Endothelial cell of hepatic sinusoid (primary cell): ENCODE results near the gene MYO3B.
"Not testable (repeated sequence)": the region's sequence is repeated elsewhere in the genome, so short reads cannot be mapped to it uniquely, and the experiment has no call there.

Experiments
- in situ Hi-C: cut with HindIII; loops from 2 replicates; pipeline ENCODE4 v1.10.0; 2017; ENCODE audit warnings: low sequenced_read_pairs

Gene MYO3B

DNA sequence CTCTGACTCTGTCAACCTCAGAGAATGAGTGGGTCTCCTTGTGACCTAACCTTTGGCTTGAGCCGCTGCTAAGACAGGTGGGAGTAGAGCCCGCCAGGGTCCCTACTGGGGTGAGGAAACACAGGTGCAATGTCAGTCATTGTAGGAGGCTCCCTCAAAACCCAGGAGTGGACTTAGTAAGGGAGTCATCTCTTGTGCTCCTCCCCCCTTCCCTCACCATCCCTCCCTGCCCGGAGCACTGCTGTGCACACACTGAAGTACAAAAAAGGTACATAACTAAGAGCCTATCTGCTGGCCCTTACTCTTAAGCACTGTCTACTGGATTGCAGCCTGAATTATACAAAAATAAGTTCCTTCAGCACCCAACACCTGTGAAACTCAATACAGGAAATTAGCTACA is 77.2 kb downstream of the MYO3B start:
- in situ Hi-C loops = no loop called here

DNA sequence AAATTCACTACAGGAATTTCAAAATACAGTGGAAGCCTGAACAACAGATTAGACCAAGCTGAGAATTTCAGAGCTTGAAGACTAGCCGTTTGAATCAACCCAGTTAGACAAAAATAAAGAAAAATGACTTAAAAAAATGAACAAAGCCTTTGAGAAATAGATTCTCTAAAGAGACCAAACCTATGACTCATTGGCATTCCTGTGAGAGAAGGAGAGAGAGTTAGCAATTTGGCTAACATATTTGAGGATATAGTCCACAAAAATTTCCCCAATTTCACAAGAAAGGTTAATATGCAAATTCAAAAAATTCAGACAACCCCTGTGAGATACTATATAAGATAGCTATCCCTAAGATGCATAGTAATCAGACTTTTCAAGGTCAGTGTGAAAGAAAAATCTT is 78.0 kb downstream of the MYO3B start:
- in situ Hi-C loops = no loop called here

DNA sequence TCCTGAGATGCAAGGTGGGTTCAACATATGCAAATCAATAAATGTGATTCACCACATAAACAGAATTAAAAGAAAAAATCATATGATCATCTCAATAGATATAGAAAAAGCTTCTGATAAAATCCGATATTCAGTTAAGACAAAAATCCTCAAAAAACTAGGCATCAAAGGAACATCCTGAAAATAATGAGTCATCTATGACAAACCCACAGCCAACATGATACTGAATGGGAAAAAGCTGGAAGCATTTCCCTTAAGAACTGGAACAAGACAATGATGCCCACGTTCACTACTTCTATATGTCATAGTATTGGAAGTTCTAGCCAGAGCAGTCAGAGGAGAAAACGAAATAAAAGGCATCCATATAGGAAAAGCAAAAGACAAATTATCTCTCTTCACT is 80.4 kb downstream of the MYO3B start:
- in situ Hi-C loops = no loop called here

DNA sequence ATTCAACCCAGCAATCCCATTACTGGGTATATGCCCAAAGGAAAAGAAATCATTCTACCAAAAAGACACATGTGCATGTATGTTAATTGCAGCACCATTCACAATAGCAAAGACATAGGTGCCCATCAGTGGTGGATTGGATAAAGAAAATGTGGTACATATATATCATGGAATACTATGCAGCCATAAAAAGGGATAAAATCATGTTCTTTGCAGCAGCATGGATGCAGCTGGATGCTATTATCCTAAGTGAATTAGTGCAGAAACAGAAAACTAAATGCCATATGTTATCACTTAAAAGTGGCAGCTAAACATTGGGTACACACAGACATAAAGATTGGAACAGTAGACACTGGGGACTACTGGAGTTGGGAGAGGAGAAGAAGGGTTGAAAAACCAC is 82.2 kb downstream of the MYO3B start:
- in situ Hi-C loops = no loop called here

DNA sequence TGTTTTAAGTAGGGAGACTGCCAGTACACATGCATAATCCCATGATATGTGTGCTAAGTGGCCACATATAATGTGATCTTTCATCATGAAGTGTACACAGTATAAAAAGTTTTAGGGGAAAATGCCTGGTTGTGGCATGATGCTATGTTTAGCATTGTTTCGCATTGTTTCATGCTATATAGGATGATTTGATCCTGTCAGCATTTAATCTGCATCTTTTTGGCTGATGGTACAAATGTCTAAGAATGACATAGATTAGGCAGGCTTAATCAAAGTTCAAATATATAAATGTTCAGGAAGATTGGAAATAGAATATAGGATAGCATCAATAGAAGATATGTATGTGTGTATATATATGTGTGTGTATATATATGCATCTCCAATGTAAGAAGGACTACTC is 83.6 kb downstream of the MYO3B start:
- in situ Hi-C loops = no loop called here

DNA sequence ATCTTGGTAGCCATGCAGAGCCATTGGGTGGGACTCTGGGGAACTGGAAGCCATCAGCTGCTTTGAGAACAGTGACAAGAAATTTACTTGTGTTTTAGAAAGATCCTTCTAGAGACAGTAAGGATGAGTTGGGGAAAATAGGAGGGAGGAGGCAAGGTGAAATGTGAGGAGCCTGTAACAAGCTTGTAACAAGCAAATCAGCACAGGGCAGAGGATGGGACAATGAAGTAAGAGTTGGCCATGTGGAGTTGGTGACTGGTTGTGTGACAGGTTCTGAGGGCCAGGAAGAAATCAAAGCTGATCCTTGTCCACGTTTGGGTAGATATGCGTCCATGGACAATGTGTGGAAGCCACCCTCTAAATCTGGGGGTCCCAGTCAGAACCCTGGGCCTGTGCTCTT is 84.4 kb downstream of the MYO3B start:
- in situ Hi-C loops = no loop called here

DNA sequence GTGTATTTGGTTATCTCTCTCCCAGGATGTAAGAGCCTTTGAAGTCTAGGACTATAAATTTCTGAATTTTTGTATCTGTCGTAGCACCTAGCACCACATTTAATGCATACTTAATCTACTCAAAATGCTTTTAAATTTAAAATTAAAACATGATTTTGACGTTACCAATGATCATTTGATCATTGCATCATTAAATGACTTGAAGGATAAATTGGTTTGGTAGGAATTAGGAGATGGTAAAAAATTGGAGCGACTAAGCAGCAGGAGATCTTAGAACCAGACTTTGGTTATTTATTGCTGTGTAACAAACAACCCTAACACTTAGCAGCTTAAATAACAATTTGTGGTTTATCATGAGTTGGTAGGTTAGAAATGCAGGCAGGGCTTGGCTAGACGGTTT is 84.9 kb downstream of the MYO3B start:
- in situ Hi-C loops = no loop called here

DNA sequence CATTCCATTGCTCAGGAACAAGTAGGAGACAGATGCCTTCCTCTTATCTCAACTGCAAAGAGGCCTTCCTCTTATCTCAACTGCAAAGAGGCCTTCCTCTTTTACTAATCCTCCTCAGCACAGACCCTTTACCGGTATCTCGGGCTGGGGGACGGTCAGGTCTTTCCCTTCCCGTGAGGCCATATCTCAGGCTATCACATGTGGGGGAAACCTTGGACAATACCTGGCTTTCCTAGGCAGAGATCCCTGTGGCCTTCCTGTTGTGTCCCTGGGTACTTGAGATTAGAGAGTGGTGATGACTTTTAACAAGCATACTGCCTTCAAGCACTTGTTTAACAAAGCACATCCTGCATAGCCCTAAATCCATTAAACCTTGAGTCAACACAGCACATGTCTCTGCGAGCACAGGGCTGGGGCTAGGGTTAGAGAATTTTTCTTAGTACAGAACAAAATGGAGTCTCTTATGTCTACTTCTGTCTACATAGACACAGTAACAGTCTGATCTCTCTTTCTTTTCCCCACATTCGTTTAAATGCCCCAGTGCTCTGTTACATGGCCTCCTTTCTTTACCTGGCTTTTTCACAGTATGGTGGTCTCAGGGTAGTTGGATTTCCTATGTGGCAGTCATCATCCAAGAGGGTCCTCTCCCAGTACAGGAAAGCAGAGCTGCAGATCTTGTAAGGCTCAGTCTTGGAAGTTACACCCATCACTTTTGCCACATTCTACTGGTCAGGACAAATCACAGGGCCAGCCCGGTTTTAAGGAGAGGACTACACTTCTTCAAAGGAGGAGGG is 86.0 kb downstream of the MYO3B start:
- in situ Hi-C loops = not testable (repeated sequence)

DNA sequence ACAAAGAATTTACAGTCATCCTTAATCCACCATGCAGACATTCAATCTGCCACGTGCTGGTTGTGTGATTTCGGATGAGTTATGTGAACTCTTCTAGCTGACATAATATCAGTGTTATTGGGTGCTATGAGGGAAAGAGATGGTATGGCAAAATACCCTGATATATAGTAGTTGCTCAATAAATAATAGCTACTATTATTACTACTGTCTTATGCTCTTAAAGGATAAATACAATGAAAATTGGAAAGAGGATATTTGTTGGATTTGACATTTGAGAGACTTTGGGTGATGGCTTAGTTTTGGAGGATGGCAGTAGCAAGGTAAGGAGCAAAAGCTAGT is 86.5 kb downstream of the MYO3B start:
- in situ Hi-C loops = no loop called here

DNA sequence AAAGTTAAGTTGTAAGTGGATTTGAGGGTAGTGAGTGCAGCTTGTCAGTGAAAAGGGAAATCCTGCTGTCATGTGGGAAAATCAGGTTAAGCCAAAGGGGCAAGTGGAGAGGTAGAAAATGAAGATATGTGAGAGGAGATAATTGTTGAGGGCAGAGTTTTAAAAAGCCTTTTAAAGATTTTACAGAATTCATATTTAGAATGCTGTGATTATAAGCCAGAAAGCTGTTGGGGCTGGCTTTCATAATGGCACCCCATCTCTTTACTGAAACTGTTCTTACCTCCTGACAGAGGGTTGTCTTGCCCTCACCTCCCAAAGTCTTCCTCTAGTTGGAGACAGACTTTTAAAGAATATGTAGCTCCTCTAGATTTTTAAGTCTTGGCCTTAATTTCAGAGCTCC is 86.9 kb downstream of the MYO3B start:
- in situ Hi-C loops = no loop called here

DNA sequence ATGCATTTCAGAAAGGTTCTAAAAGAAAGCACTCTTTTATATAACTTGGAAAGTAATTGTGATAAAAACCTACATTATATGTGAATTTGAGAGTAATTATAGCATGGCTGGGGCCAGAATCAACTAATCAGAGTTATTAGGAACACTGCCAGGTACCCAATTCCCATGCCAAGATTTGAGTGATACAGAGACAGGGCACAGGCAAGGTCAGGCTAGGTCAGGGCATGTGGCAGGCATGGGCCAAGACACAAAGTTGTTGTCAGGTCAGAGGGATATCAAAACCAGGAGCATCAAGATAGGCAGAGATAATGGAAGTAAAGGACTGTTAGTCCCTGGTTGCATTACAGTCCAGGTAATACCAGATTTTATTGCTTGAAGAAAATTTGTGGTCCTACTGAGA is 87.4 kb downstream of the MYO3B start:
- in situ Hi-C loops = no loop called here

DNA sequence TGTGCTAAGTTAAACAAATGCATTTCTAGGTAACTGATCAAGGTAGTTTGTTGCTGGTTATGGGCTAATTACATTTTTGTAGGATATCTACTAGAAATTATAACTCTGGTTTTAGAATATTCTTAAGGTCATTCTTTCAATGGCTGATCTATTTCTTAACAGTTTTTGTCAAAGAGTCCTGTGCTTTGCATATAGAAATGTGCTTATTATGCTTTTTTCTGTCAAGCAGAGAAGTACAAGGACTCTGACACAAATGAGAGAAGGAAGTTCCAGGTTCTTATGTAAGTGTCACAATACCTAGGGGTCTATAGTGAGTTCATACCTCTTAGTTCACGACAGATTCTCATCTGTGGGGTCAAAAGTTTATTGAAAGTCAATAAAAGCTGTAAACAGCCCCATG is 88.4 kb downstream of the MYO3B start:
- in situ Hi-C loops = no loop called here

DNA sequence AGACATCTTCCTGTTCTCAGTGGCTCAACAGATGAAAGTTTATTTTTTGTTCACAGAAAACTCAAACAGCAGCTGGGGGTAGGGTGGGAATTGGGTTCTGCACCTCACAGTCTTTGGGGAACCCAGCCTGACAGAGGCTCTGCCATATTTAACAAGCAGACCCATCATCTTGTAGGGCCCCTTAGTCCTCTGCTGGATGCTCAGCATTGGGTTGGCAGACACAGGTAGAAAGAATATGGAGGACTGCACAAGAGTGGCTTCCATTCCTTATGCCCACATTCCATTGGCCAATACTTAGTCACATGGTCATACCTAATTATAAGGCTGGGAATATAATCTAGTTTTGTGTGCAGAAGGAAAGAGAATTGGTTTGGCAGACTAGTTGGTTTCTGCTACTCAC is 89.1 kb downstream of the MYO3B start:
- in situ Hi-C loops = no loop called here

DNA sequence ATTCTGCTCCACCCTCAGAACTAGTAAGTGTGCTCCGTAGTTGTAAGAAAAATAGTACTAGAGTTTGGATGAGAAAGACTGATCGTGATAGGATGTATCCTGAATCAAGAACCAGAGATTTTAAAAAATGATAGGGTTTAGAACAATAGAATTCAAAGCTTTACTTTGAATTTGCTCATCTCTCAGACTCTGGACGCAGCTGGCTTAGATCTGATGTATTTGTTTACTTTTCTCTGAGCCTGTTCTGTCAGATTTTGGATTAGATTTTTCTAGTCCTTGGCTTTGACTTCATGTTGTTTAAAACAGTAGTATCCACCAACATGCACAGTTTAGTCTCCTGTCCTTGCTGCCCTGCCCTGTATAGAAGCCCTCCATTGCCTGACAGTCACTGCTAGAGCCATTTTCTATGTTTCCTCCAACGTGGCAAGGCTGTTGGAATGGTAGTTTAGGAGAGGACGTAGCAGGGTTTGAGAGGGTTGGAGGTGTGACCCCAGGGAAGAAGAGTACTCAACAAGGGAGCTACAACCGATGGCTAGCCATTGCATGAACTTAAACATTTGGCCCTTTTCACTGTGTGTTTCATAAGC is 92.4 kb downstream of the MYO3B start:
- in situ Hi-C loops = loop anchor here (5.0 kb wide), 1 partner anchor 73 kb away; no protein-coding TSS in a partner anchor

DNA sequence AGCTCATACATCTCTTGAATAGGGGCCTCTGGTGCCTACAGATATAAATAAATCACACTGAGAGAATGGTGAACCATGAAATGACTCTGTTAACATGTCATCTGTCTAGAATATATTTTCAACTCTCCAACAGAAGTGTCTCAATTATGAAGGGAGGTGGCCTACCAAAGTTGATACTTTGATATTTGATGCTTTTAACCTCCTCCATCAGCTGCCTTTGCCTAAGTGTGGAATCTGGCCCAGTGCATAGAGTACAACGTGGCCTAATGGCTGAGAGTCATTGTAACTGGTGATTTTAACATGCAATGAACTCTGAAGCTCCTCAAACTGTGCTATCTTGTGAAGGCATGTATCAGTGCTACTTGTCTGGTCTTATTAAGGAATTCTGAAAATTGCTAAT is 93.4 kb downstream of the MYO3B start:
- in situ Hi-C loops = loop anchor here (5.0 kb wide), 1 partner anchor 74 kb away; no protein-coding TSS in a partner anchor

DNA sequence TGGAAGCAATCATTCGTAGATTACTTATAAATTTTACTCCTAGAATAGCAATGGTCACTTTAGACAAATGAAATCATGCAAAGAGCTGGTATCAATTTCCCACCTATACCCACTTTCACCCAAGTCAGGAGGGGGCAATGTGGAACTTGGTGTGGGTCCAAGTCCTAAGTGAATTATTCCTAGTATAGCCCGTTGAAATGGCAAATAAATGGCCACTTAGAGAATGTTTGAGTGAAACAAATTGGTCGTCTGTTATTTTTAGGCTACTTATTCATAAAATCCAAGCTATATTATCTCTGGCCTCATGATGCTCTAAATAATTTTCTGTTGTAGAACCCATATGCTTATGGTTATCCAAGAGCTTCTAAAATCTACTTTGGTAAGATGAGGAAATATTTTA is 98.1 kb downstream of the MYO3B start:
- in situ Hi-C loops = no loop called here

DNA sequence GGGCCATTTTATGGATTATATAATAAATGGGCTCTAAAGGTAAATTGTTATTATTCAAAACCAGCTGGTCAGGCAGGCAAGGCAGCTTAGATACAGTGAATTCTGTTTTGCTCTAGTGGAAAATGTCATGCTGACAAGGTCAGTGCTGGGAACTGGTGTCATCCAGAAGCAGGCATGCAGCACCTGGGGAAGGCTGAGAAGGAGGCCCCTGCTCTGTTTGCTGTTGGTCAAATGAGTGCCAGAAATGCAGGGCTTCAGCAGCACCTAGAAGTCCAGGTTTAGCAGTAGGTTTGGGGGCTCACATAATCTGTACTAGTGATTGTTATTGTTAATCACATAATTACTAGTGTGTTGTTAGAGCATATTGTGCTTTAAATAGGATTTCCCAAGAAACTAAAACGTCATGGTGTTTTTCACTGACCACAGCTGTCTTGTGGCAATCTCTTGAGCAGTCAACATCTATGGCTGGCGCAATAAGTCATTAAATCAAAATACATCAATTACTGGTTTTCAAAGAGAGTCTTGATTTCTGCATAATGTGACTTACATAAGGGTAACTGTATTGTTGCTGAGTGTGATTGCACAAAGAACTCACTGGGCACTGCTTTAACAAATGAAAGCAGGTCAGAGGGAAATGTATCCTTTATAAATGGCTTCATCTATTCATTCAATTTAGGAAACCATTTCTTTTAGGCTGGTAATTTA is 99.1 kb downstream of the MYO3B start:
- in situ Hi-C loops = no loop called here

DNA sequence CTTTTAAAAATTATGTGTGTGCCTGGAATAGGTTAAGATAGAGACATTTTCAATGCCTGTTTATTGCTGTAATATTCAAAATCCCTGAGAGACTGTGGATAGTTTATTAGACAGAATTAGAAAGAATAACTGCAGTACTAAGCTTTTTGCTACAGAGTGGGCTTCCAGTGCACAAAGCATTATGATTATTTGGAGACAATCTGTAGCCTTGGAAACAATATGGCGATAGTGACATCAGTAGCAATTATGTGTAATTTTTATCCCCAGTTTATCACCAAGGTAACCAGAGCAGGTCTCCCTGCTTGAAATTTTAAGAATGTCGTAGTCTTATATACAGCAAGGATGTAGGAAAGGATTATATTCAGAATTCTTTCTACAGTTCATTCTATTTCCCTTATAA is 100.0 kb downstream of the MYO3B start:
- in situ Hi-C loops = no loop called here

DNA sequence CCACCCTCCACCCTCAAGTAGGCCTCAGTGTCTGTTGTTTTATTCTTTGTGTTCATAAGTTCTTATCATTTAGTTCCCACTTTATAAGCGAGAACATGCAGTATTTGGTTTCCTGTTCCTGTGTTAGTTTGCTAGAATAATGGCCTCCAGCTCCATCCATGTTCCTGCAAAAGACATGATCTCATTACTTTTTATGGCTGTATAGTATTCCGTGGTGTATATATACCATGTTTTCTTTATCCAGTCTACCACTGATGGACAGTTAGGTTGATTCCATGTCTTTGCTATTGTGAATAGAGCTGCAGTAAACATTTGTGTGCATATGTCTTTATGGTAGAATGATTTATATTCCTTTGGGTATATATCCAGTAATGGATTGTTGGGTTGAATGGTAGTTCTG is 101.7 kb downstream of the MYO3B start:
- in situ Hi-C loops = not testable (repeated sequence)

DNA sequence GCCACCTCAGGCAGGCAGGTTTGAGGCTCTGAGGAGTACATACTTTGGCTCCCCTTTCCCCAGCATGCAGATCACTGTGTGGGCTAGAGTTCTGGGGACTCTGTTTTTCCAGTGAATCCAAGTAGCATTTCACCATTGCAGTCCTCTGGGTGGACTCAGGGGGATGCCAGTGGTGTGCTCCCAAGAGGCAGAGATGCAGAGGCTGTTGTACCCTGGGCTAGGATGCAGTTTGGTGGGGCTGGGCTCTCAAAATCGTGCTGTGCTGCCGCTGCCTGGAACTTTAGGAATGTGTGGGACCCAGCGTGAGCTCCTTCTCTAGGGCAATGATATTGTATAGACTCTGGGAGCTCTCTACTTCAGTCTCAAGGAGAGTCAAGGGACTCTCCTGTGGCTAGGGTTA is 104.9 kb downstream of the MYO3B start:
- in situ Hi-C loops = no loop called here

DNA sequence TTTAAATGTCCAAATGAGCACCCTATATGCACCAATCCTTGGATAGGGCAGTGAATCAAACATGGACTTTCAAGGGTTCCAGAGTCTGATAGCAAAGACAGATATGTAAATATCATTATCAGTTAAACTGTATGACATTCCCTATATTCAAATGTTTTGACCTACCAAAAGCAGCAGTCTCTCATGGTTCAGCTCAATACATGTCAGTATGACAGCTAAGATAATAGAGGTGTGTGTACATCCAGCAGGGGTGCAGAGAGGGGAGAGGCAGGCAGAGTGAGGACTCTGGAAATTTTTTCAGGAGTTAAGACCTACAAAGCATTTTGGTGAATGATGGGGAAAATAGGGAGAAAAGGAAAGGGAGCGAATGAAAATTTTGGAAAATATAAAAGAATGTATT is 106.3 kb downstream of the MYO3B start:
- in situ Hi-C loops = no loop called here

DNA sequence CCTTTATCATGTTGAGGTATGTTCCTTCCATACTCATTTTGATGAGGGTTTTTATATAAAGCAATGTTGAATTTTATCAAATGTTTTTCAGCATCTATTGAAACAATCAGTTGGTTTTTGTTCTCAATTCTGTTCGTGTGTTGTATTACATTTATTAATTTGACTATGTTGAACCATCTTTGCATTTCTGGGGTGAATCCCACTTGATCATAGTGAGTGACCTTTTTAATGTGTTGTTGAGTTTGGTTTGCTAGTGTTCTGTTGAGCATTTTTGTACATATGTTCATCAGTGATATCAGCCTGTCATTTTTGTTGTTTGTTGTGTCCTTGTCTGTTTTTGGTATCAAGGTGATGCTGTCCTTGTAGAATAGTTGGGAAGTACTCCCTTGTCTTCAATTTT is 110.9 kb downstream of the MYO3B start:
- in situ Hi-C loops = no loop called here
